GM23338 (cell line): ENCODE data around the gene GALNT14. TPM values are rescaled to one million over a fixed set of nuclear protein-coding genes. Genes with fewer than 3 reads are reported as not detected.

ENCODE experiments used
- ATAC-seq: fragments of 200-7000 bp; cut with Tn5 transposase; 3 replicates; pipeline ENCODE4 v1.9.1; 2020
- DNase-seq: peaks from one replicate; pipeline ENCODE4 v3.0.0-alpha.2; 2015; ENCODE audit warnings: low spot score
- H2AFZ ChIP-seq: fragments of 200-600 bp; sonication (generic); 2 replicates; pipeline ENCODE4 v1.8.0; 2016; ENCODE audit warnings: antibody characterized with exemption, mild to moderate bottlenecking, moderate library complexity
- H3F3A ChIP-seq: fragments of 200-600 bp; sonication (generic); replicated peaks from 2 replicates; pipeline ENCODE4 v1.8.0; 2017; ENCODE audit warnings: antibody characterized with exemption, mixed run types, low read depth
- H3K27ac ChIP-seq: fragments of 200-600 bp; sonication (generic); 2 replicates; pipeline ENCODE4 v1.6.1; 2016; ENCODE audit warnings: low read depth
- H3K27me3 ChIP-seq: fragments of 200-600 bp; sonication (generic); 2 replicates; pipeline ENCODE4 v1.8.0; 2016; ENCODE audit warnings: mild to moderate bottlenecking, mixed run types, moderate library complexity; ENCODE audit not compliant: insufficient read depth
- H3K36me3 ChIP-seq: fragments of 200-600 bp; sonication (generic); 2 replicates; pipeline ENCODE4 v1.8.0; 2016; ENCODE audit warnings: mild to moderate bottlenecking; ENCODE audit not compliant: insufficient read depth
- H3K4me1 ChIP-seq: fragments of 200-600 bp; sonication (generic); 2 replicates; pipeline ENCODE4 v1.8.0; 2016; ENCODE audit warnings: mild to moderate bottlenecking, moderate library complexity; ENCODE audit not compliant: insufficient read depth
- H3K4me2 ChIP-seq: fragments of 200-600 bp; sonication (generic); 2 replicates; pipeline ENCODE4 v1.7.1; 2017; ENCODE audit warnings: mixed run types
- H3K4me3 ChIP-seq: fragments of 200-600 bp; sonication (generic); 2 replicates; pipeline ENCODE4 v1.6.1; 2016; ENCODE audit warnings: mixed run types
- H3K79me2 ChIP-seq: fragments of 200-600 bp; sonication (generic); replicated peaks from 2 replicates; pipeline ENCODE4 v1.8.0; 2017; ENCODE audit warnings: mild to moderate bottlenecking; ENCODE audit not compliant: insufficient read depth
- H3K9me2 ChIP-seq: fragments of 200-600 bp; sonication (generic); 2 replicates; pipeline ENCODE4 v1.8.0; 2017; ENCODE audit not compliant: insufficient read depth
- H4K20me1 ChIP-seq: fragments of 200-600 bp; sonication (generic); replicated peaks from 2 replicates; pipeline ENCODE4 v1.8.0; 2017; ENCODE audit warnings: mild to moderate bottlenecking; ENCODE audit not compliant: insufficient read depth
- H3K27ac Mint-ChIP-seq: 2 replicates; pipeline ENCODE4 v1.8.0; 2020; ENCODE audit warnings: inconsistent platforms, mild to moderate bottlenecking, moderate library complexity, mixed read lengths
- H3K27me3 Mint-ChIP-seq: 3 replicates; pipeline ENCODE4 v1.8.0; 2022; ENCODE audit warnings: low read depth, mild to moderate bottlenecking, moderate library complexity, mixed read lengths, inconsistent platforms; ENCODE audit not compliant: insufficient read depth, poor library complexity
- H3K36me3 Mint-ChIP-seq: 3 replicates; pipeline ENCODE4 v1.8.0; 2021; ENCODE audit warnings: low read depth, mild to moderate bottlenecking, inconsistent platforms, moderate library complexity, mixed read lengths
- H3K4me1 Mint-ChIP-seq: 3 replicates; pipeline ENCODE4 v1.8.0; 2020; ENCODE audit warnings: mild to moderate bottlenecking, inconsistent platforms, mixed read lengths
- H3K4me3 Mint-ChIP-seq: 3 replicates; pipeline ENCODE4 v1.8.0; 2021; ENCODE audit warnings: moderate library complexity, mild to moderate bottlenecking, inconsistent platforms, mixed read lengths
- H3K9me3 Mint-ChIP-seq: 3 replicates; pipeline ENCODE4 v1.8.0; 2020; ENCODE audit warnings: moderate library complexity, mild to moderate bottlenecking, inconsistent platforms, mixed read lengths
- CREB1 ChIP-seq: fragments of 250-450 bp; sonication (Bioruptor Pico); IDR thresholded peaks from 2 replicates; pipeline ENCODE4 v1.5.0; 2020; ENCODE audit warnings: low read depth, mild to moderate bottlenecking, moderate library complexity
- ETS1 ChIP-seq: IDR thresholded peaks from 2 replicates; pipeline ENCODE4 v1.6.1; 2016; ENCODE audit warnings: antibody characterized with exemption
- EZH2 ChIP-seq: fragments of 200-600 bp; sonication (generic); IDR thresholded peaks from one replicate; pipeline ENCODE4 v1.8.0; 2017; ENCODE audit warnings: antibody characterized with exemption, mild to moderate bottlenecking, low read depth; ENCODE audit not compliant: unreplicated experiment
- REST ChIP-seq: IDR thresholded peaks from one replicate; pipeline ENCODE4 v1.6.1; 2018; ENCODE audit warnings: antibody characterized with exemption; ENCODE audit not compliant: unreplicated experiment
- STAT1 ChIP-seq: IDR thresholded peaks from one replicate; pipeline ENCODE4 v1.6.1; 2016; ENCODE audit warnings: antibody characterized with exemption; ENCODE audit not compliant: unreplicated experiment
- ZNF114 ChIP-seq: fragments of 250-450 bp; sonication (Bioruptor Pico); IDR thresholded peaks from 2 replicates; pipeline ENCODE4 v1.5.0; 2020; ENCODE audit warnings: mild to moderate bottlenecking, moderate library complexity
- polyA plus RNA-seq: library from polyadenylated mRNA; unstranded; fragments of >200 nt; fragmentation: Nextera tagmentation; extraction: Ambion mirVana; gene quantifications from 2 replicates; pipeline ENCODE4 v1.2.1, GENCODE V29; 2016
- total RNA-seq: library from RNA; depleted of rRNA; stranded (reverse); fragments of >200 nt; shearing (Covaris generic); gene quantifications from 2 replicates; pipeline ENCODE4 v1.2.3, GENCODE V29; 2014
- TF ChIP-seq, protein P1 (sequence below), 2 experiments: fragments of 200-600 bp in 1 of 2; sonication (generic) in 1 of 2; conservative IDR thresholded peaks; 2 replicates each; pipeline versions ENCODE4 v1.5.1 to v1.6.1; 2016 to 2017; ENCODE audit warnings: antibody characterized with exemption in 2 of 2, low read depth in 2 of 2, mild to moderate bottlenecking in 2 of 2, moderate library complexity in 1 of 2

GALNT14 gene
- total and polyA plus RNA-seq, 2 experiments from 2014 or later: 5.4 to 7.7 TPM

DNA sequence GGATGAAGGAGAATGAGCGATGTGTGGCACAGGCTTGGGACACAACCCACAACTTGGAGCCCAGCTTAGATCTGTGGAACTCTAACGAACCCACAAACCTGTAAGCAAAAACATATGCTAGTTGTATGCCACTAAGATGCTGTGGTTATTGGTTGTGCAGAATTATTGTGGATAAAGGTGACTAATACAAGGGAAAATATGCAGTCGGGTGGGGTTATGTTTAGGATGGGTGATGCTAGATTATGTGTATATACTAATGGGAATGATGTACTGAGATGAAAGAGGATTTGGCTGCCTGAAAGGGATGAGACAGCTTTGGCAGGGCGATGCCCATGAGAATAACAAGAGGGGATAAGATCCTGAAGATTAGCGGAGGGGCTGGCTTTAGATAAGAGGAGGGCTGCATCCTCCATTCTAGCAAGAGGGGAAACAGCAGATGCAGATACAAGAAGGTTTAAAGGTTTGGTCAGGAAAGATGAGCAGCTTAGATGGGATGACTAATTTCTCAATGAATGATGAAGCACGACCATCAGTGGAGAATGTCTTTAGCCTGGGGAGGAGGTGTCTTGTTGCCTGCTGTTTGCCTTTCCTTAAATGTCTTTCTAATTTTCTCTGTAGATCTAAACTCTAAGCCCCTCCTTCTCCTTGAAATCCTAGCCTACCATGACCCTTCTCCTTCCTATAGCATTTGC, 49.6 kb downstream of the GALNT14 start (continued):
- TF ChIP-seq REST: no peak
- no peak for TF ChIP-seq STAT1

DNA sequence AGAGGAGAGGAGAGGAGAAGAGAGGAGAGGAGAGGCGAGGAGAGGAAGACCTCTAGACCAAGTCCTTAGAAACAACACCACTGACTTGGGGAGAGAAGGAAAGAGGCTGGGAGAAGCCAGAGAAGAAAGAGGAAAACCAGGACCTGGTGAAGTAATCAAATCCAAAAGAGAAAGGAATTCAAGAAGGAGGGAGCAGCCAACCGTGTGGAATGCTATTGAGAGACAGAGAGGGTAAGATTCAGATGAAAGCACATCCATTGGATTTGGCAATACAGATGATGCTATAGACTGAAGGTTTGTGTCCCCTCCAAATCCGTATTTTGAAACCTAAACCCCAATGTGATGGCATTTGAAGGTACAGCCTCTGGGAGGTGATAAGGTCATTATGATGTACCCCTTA, 50.7 kb downstream of the GALNT14 start:
- Histone ChIP-seq H3K4me3 (no peak overlapping the region), H3K27ac (no peak overlapping the region), H3K27me3 (no peaks in the 10 kb centered on the region), H3F3A (no peaks in the 10 kb centered on the region), H3K4me1 (no peaks in the 10 kb centered on the region), H3K9me2 (no peaks in the 10 kb centered on the region), H2AFZ (no peak overlapping the region), H3K4me2 (no peak overlapping the region), H3K79me2 (no peaks in the 10 kb centered on the region), H4K20me1 (no peaks in the 10 kb centered on the region), H3K36me3 (no peaks in the 10 kb centered on the region)
- TF ChIP-seq, protein P1, sequence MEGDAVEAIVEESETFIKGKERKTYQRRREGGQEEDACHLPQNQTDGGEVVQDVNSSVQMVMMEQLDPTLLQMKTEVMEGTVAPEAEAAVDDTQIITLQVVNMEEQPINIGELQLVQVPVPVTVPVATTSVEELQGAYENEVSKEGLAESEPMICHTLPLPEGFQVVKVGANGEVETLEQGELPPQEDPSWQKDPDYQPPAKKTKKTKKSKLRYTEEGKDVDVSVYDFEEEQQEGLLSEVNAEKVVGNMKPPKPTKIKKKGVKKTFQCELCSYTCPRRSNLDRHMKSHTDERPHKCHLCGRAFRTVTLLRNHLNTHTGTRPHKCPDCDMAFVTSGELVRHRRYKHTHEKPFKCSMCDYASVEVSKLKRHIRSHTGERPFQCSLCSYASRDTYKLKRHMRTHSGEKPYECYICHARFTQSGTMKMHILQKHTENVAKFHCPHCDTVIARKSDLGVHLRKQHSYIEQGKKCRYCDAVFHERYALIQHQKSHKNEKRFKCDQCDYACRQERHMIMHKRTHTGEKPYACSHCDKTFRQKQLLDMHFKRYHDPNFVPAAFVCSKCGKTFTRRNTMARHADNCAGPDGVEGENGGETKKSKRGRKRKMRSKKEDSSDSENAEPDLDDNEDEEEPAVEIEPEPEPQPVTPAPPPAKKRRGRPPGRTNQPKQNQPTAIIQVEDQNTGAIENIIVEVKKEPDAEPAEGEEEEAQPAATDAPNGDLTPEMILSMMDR (conservative IDR thresholded peaks at IDR 0.05; ENCODE audit: low read depth in 2 of 2): no peak
- TF ChIP-seq ETS1 (no peak), REST (no peak), ZNF114 (CRISPR knock-in tag) (no peak), EZH2 (no peak), STAT1 (no peak), CREB1 (CRISPR knock-in tag) (no peak)
- Mint-ChIP-seq H3K27ac (no peak overlapping the region), H3K36me3 (no peaks in the 10 kb centered on the region), H3K9me3 (no peaks in the 10 kb centered on the region; the same call in 1 of the 3 replicates), H3K4me3 (no peak overlapping the region), H3K27me3 (peaks cover 4% of the 10 kb centered on the region), H3K4me1 (peaks cover 3% of the 10 kb centered on the region; the same call in 2 of the 3 replicates)
- DNase-seq (no peak), ATAC-seq (no peak)
